Skeletal muscle satellite cell (primary cell): Measurements from ENCODE around the gene TYW5.

Experiments
- H3K27me3 ChIP-seq: 2 replicates; pipeline ENCODE4 v1.7.0; 2013; ENCODE audit warnings: low read length; ENCODE audit not compliant: control insufficient read depth, insufficient read depth
- H3K36me3 ChIP-seq: 2 replicates; pipeline ENCODE4 v1.7.0; 2013; ENCODE audit warnings: mild to moderate bottlenecking, control low read depth, low read length; ENCODE audit not compliant: insufficient read depth
- H3K4me1 ChIP-seq: 2 replicates; pipeline ENCODE4 v1.7.0; 2013; ENCODE audit warnings: low read length; ENCODE audit not compliant: control insufficient read depth, insufficient read depth
- H3K4me2 ChIP-seq: 2 replicates; pipeline ENCODE4 v1.7.0; 2013; ENCODE audit warnings: mild to moderate bottlenecking, low read length
- H3K4me3 ChIP-seq: 2 replicates; pipeline ENCODE4 v1.7.0; 2013; ENCODE audit warnings: low read length
- H3K9ac ChIP-seq: 2 replicates; pipeline ENCODE4 v1.7.0; 2013; ENCODE audit warnings: mild to moderate bottlenecking, low read depth, low read length, moderate library complexity
- H3K9me3 ChIP-seq: replicated peaks from 2 replicates; pipeline ENCODE4 v1.7.0; 2013; ENCODE audit warnings: mild to moderate bottlenecking, control low read depth, low read length

The TYW5 gene

GRCh38 chr2:199972088-199972626 lies 16.9 kb upstream of the TYW5 start:
- Histone ChIP-seq H3K4me3 (no peak overlapping the region), H3K4me1 (no peaks in the 10 kb centered on the region)

GRCh38 chr2:199968126-199968525 lies 12.8 kb upstream of the TYW5 start:
- no peak overlapping the region for H3K9ac ChIP-seq
- H3K27me3 ChIP-seq = no peaks in the 10 kb centered on the region
- H3K9me3 ChIP-seq = no peaks in the 10 kb centered on the region
- peaks cover 39% of the 10 kb centered on the region for H3K36me3 ChIP-seq
- H3K4me1 ChIP-seq = no peaks in the 10 kb centered on the region
- H3K4me2 ChIP-seq = no peak overlapping the region
- H3K4me3 ChIP-seq = no peak overlapping the region

More at GRCh38 chr2:199972088-199972626, 16.9 kb upstream of the TYW5 start:
- no peak overlapping the region for H3K9ac ChIP-seq
- H3K36me3 ChIP-seq = peaks cover 8% of the 10 kb centered on the region
- H3K9me3 ChIP-seq = no peaks in the 10 kb centered on the region
- no peak overlapping the region for H3K4me2 ChIP-seq
- no peaks in the 10 kb centered on the region for H3K27me3 ChIP-seq

GRCh38 chr2:199966976-199967375 lies 11.7 kb upstream of the TYW5 start:
- Histone ChIP-seq H3K4me1 (no peaks in the 10 kb centered on the region), H3K4me3 (no peak overlapping the region), H3K4me2 (no peak overlapping the region), H3K27me3 (no peaks in the 10 kb centered on the region), H3K36me3 (peaks cover 47% of the 10 kb centered on the region), H3K9me3 (no peaks in the 10 kb centered on the region), H3K9ac (no peak overlapping the region)

- H3K27me3 ChIP-seq = no peaks in the 10 kb centered on the region
- H3K4me1 ChIP-seq = no peaks in the 10 kb centered on the region
- H3K9me3 ChIP-seq = no peaks in the 10 kb centered on the region
- no peak overlapping the region for H3K4me3 ChIP-seq
- peaks cover 53% of the 10 kb centered on the region for H3K36me3 ChIP-seq
- H3K4me2 ChIP-seq = no peak overlapping the region
- H3K9ac ChIP-seq = no peak overlapping the region
Observed at GRCh38 chr2:199966405-199966804, 11.1 kb upstream of the TYW5 start.

- Histone ChIP-seq H3K9me3 (no peaks in the 10 kb centered on the region), H3K4me1 (peaks cover 5% of the 10 kb centered on the region), H3K9ac (no peak overlapping the region), H3K27me3 (no peaks in the 10 kb centered on the region), H3K4me2 (no peak overlapping the region), H3K36me3 (peaks cover 68% of the 10 kb centered on the region), H3K4me3 (no peak overlapping the region)
Observed at GRCh38 chr2:199962203-199962602, 6.9 kb upstream of the TYW5 start.

- Histone ChIP-seq H3K27me3 (no peaks in the 10 kb centered on the region), H3K4me1 (peaks cover 21% of the 10 kb centered on the region), H3K9ac (no peak overlapping the region), H3K4me2 (peak overlapping the region; percentile 44), H3K4me3 (no peak overlapping the region), H3K9me3 (no peaks in the 10 kb centered on the region), H3K36me3 (peaks cover 35% of the 10 kb centered on the region)
Observed at GRCh38 chr2:199958014-199958413, 2.7 kb upstream of the TYW5 start.

- peak overlapping the region; percentile 93 for H3K4me3 ChIP-seq
- peaks cover 21% of the 10 kb centered on the region for H3K4me1 ChIP-seq
- H3K36me3 ChIP-seq = peaks cover 18% of the 10 kb centered on the region
Observed at GRCh38 chr2:199956062-199956380, 730 bp upstream of the TYW5 start.

GRCh38 chr2:199955007-199955338 lies 318 bp downstream of the TYW5 start:
- H3K9me3 ChIP-seq = no peaks in the 10 kb centered on the region
- peak overlapping the region; percentile 93 for H3K4me3 ChIP-seq
- peaks cover 21% of the 10 kb centered on the region for H3K4me1 ChIP-seq
- H3K9ac ChIP-seq = peak overlapping the region; percentile 88
- no peaks in the 10 kb centered on the region for H3K27me3 ChIP-seq
- peaks cover 8% of the 10 kb centered on the region for H3K36me3 ChIP-seq
- peak overlapping the region; percentile 93 for H3K4me2 ChIP-seq

More at GRCh38 chr2:199956062-199956380, 730 bp upstream of the TYW5 start:
- Histone ChIP-seq H3K27me3 (no peaks in the 10 kb centered on the region), H3K4me2 (peak overlapping the region; percentile 93), H3K9me3 (no peaks in the 10 kb centered on the region), H3K9ac (peak overlapping the region; percentile 88)

- Histone ChIP-seq H3K27me3 (no peaks in the 10 kb centered on the region), H3K36me3 (peaks cover 17% of the 10 kb centered on the region), H3K4me2 (no peak overlapping the region), H3K4me3 (no peak overlapping the region), H3K9me3 (no peaks in the 10 kb centered on the region), H3K4me1 (peaks cover 13% of the 10 kb centered on the region), H3K9ac (no peak overlapping the region)
Observed at GRCh38 chr2:199951023-199951422, 4.3 kb downstream of the TYW5 start.

GRCh38 chr2:199950396-199950795 lies 4.9 kb downstream of the TYW5 start:
- Histone ChIP-seq H3K9me3 (no peaks in the 10 kb centered on the region), H3K27me3 (no peaks in the 10 kb centered on the region), H3K4me2 (no peak overlapping the region), H3K36me3 (peaks cover 23% of the 10 kb centered on the region), H3K9ac (no peak overlapping the region), H3K4me3 (no peak overlapping the region), H3K4me1 (peaks cover 13% of the 10 kb centered on the region)

GRCh38 chr2:199946836-199947235 lies 8.5 kb downstream of the TYW5 start:
- Histone ChIP-seq H3K4me2 (no peak overlapping the region), H3K4me3 (no peak overlapping the region), H3K27me3 (no peaks in the 10 kb centered on the region), H3K36me3 (peaks cover 46% of the 10 kb centered on the region), H3K4me1 (peaks cover 6% of the 10 kb centered on the region), H3K9ac (no peak overlapping the region), H3K9me3 (no peaks in the 10 kb centered on the region)

- Histone ChIP-seq H3K4me1 (peaks cover 6% of the 10 kb centered on the region), H3K9ac (no peak overlapping the region), H3K9me3 (no peaks in the 10 kb centered on the region), H3K36me3 (peaks cover 50% of the 10 kb centered on the region), H3K4me2 (no peak overlapping the region), H3K27me3 (no peaks in the 10 kb centered on the region), H3K4me3 (no peak overlapping the region)
Observed at GRCh38 chr2:199946196-199946595, 9.1 kb downstream of the TYW5 start.
